ENCODE measurements around the gene ZNF547.

DNA sequence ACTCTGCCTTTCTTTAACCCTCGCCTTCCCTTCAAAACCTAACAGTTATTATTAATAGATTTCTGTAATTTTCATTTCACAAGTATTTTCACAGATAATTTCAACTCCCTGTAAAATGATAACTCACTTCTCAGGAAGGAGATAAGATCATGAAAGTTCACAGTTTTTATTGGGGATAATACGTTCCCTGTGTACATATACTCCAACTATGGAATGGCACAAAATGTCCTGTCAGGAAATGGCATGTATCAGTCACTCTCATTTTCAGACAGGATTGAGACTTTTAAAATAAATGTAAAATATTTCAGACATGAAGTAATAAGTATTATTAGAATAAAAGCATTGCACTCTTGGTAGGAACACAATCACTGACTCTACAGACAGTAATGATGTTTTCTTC is 932 bp upstream of the ZNF547 start:
- TF ChIP-seq, protein P1, sequence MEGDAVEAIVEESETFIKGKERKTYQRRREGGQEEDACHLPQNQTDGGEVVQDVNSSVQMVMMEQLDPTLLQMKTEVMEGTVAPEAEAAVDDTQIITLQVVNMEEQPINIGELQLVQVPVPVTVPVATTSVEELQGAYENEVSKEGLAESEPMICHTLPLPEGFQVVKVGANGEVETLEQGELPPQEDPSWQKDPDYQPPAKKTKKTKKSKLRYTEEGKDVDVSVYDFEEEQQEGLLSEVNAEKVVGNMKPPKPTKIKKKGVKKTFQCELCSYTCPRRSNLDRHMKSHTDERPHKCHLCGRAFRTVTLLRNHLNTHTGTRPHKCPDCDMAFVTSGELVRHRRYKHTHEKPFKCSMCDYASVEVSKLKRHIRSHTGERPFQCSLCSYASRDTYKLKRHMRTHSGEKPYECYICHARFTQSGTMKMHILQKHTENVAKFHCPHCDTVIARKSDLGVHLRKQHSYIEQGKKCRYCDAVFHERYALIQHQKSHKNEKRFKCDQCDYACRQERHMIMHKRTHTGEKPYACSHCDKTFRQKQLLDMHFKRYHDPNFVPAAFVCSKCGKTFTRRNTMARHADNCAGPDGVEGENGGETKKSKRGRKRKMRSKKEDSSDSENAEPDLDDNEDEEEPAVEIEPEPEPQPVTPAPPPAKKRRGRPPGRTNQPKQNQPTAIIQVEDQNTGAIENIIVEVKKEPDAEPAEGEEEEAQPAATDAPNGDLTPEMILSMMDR (IDR thresholded peaks at IDR 0.05), result no peak
- no peak for TF ChIP-seq POLR2A (IDR thresholded peaks at IDR 0.05)

Measured in thyroid gland (tissue), 4 donors.